Measurements from ENCODE around the gene OR8J1. TPM values are rescaled to one million over a fixed set of nuclear protein-coding genes. Genes with fewer than 3 reads are reported as not detected.

The OR8J1 gene
- total and polyA plus RNA-seq, 2 of the 8 experiments (the other 6 are each of a cell fraction or from before 2014, with no cell fraction given): not detected

- TF ChIP-seq, protein P1, sequence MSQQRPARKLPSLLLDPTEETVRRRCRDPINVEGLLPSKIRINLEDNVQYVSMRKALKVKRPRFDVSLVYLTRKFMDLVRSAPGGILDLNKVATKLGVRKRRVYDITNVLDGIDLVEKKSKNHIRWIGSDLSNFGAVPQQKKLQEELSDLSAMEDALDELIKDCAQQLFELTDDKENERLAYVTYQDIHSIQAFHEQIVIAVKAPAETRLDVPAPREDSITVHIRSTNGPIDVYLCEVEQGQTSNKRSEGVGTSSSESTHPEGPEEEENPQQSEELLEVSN (IDR thresholded peaks at IDR 0.05): no peak
- TF ChIP-seq GABPA (IDR thresholded peaks at IDR 0.05; ENCODE audit: borderline replicate concordance, insufficient read depth, low read length): no peak
- TF ChIP-seq BCL11A (IDR thresholded peaks at IDR 0.05; ENCODE audit: low read depth in 2 of 2, low read length in 2 of 2): no peak
- no peak for TF ChIP-seq SRF (IDR thresholded peaks at IDR 0.05; ENCODE audit: low read depth, low read length)
- no peak for TF ChIP-seq EP300 (IDR thresholded peaks at IDR 0.05; ENCODE audit: borderline replicate concordance in 1 of 2, low read depth in 2 of 2, low read length in 2 of 2)
Measured at GRCh38 chr11:56410801-56411200, 56.7 kb downstream of the OR8J1 start (continued).

Other genes starting within 250 kb of the OR8J1 start
- not detected in 2 replicates for gene OR8H3, start 231.9 kb upstream of the OR8J1 start, total RNA-seq (2021; fragmentation: NEBNext Ultra II Directional; extraction: Animal tissue kit (Norgen Biotek cat#: 25700))
- gene OR8H3, start 231.9 kb upstream of the OR8J1 start, polyA plus RNA-seq (2011; rRNA removed): not detected in 2 replicates
- not detected in 2 replicates for gene OR8J3, start 214.1 kb upstream of the OR8J1 start, total RNA-seq (2021; fragmentation: NEBNext Ultra II Directional; extraction: Animal tissue kit (Norgen Biotek cat#: 25700))
- gene OR8J3, start 214.1 kb upstream of the OR8J1 start, polyA plus RNA-seq (2011; rRNA removed): not detected in 2 replicates
- not detected in 2 replicates for gene OR8K5, start 194.0 kb upstream of the OR8J1 start, total RNA-seq (2021; fragmentation: NEBNext Ultra II Directional; extraction: Animal tissue kit (Norgen Biotek cat#: 25700))
- gene OR8K5, start 194.0 kb upstream of the OR8J1 start, polyA plus RNA-seq (2011; rRNA removed): not detected in 2 replicates
- gene OR5J2, start 177.7 kb upstream of the OR8J1 start, total RNA-seq (2021; fragmentation: NEBNext Ultra II Directional; extraction: Animal tissue kit (Norgen Biotek cat#: 25700)): not detected in 2 replicates
- not detected in 2 replicates for gene OR5J2, start 177.7 kb upstream of the OR8J1 start, polyA plus RNA-seq (2011; rRNA removed)
- gene OR5T2, start 120.0 kb upstream of the OR8J1 start, total RNA-seq (2021; fragmentation: NEBNext Ultra II Directional; extraction: Animal tissue kit (Norgen Biotek cat#: 25700)): not detected in 2 replicates
- gene OR5T2, start 120.0 kb upstream of the OR8J1 start, polyA plus RNA-seq (2011; rRNA removed): not detected in 2 replicates
- not detected in 2 replicates for gene OR5T3, start 102.0 kb upstream of the OR8J1 start, total RNA-seq (2021; fragmentation: NEBNext Ultra II Directional; extraction: Animal tissue kit (Norgen Biotek cat#: 25700))
- gene OR5T3, start 102.0 kb upstream of the OR8J1 start, polyA plus RNA-seq (2011; rRNA removed): not detected in 2 replicates
- gene OR5T1, start 80.1 kb upstream of the OR8J1 start, total RNA-seq (2021; fragmentation: NEBNext Ultra II Directional; extraction: Animal tissue kit (Norgen Biotek cat#: 25700)): not detected in 2 replicates
- gene OR5T1, start 80.1 kb upstream of the OR8J1 start, polyA plus RNA-seq (2011; rRNA removed): not detected in 2 replicates
- not detected in 2 replicates for gene OR8H1, start 62.0 kb upstream of the OR8J1 start, total RNA-seq (2021; fragmentation: NEBNext Ultra II Directional; extraction: Animal tissue kit (Norgen Biotek cat#: 25700))
- gene OR8H1, start 62.0 kb upstream of the OR8J1 start, polyA plus RNA-seq (2011; rRNA removed): not detected in 2 replicates
- gene OR8K3, start 39.1 kb upstream of the OR8J1 start, total RNA-seq (2021; fragmentation: NEBNext Ultra II Directional; extraction: Animal tissue kit (Norgen Biotek cat#: 25700)): not detected in 2 replicates
- gene OR8K3, start 39.1 kb upstream of the OR8J1 start, polyA plus RNA-seq (2011; rRNA removed): not detected in 2 replicates
- gene OR8K1, start 8.3 kb upstream of the OR8J1 start, total RNA-seq (2021; fragmentation: NEBNext Ultra II Directional; extraction: Animal tissue kit (Norgen Biotek cat#: 25700)): not detected in 2 replicates
- not detected in 2 replicates for gene OR8K1, start 8.3 kb upstream of the OR8J1 start, polyA plus RNA-seq (2011; rRNA removed)
- gene OR8U1, start 21.3 kb downstream of the OR8J1 start, total RNA-seq (2021; fragmentation: NEBNext Ultra II Directional; extraction: Animal tissue kit (Norgen Biotek cat#: 25700)): not detected in 2 replicates
- not detected in 2 replicates for gene OR8U1, start 21.3 kb downstream of the OR8J1 start, polyA plus RNA-seq (2011; rRNA removed)
- gene OR5AL1, start 58.4 kb downstream of the OR8J1 start, total RNA-seq (2021; fragmentation: NEBNext Ultra II Directional; extraction: Animal tissue kit (Norgen Biotek cat#: 25700)): not detected in 2 replicates
- not detected in 2 replicates for gene OR5AL1, start 58.4 kb downstream of the OR8J1 start, polyA plus RNA-seq (2011; rRNA removed)
- gene OR5M3, start 119.1 kb downstream of the OR8J1 start, total RNA-seq (2021; fragmentation: NEBNext Ultra II Directional; extraction: Animal tissue kit (Norgen Biotek cat#: 25700)): not detected in 2 replicates
- not detected in 2 replicates for gene OR5M3, start 119.1 kb downstream of the OR8J1 start, polyA plus RNA-seq (2011; rRNA removed)
- gene OR5M8, start 137.1 kb downstream of the OR8J1 start, total RNA-seq (2021; fragmentation: NEBNext Ultra II Directional; extraction: Animal tissue kit (Norgen Biotek cat#: 25700)): not detected in 2 replicates
- gene OR5M8, start 137.1 kb downstream of the OR8J1 start, polyA plus RNA-seq (2011; rRNA removed): not detected in 2 replicates
- not detected in 2 replicates for gene OR5M11, start 189.0 kb downstream of the OR8J1 start, total RNA-seq (2021; fragmentation: NEBNext Ultra II Directional; extraction: Animal tissue kit (Norgen Biotek cat#: 25700))
- gene OR5M11, start 189.0 kb downstream of the OR8J1 start, polyA plus RNA-seq (2011; rRNA removed): 0.08 TPM in 1 of 2 replicates, not detected in the other
- not detected in 2 replicates for gene OR5M10, start 223.4 kb downstream of the OR8J1 start, total RNA-seq (2021; fragmentation: NEBNext Ultra II Directional; extraction: Animal tissue kit (Norgen Biotek cat#: 25700))
- gene OR5M10, start 223.4 kb downstream of the OR8J1 start, polyA plus RNA-seq (2011; rRNA removed): not detected in 2 replicates

Measured in H1 (cell line).